WTC11 (cell line): ENCODE measurements around the gene DCAF10. TPM values are rescaled to one million over a fixed set of nuclear protein-coding genes. Genes with fewer than 3 reads are reported as not detected.

Experiments used
- ATAC-seq: fragments of 200-7000 bp; cut with Tn5 transposase; 2 replicates; pipeline ENCODE4 v1.10.0; 2021; ENCODE audit warnings: mild to moderate bottlenecking, moderate library complexity
- CTCF ChIA-PET: fragments of 300-600 bp; sonication (Branson Sonifier 250); formaldehyde crosslinking; loops from one replicate; lab custom pipeline; 2021; ENCODE audit warnings: antibody characterized with exemption; lab: Charles Lee
- POLR2A ChIA-PET: fragments of 350-600 bp; sonication (Branson Sonifier 250); formaldehyde crosslinking; loops from one replicate; lab custom pipeline; 2021; ENCODE audit warnings: antibody characterized with exemption; lab: Charles Lee
- DNase-seq: peaks from one replicate; pipeline ENCODE4 v3.0.0; 2021; ENCODE audit warnings: low spot score
- H3K27ac Mint-ChIP-seq: 2 replicates; pipeline ENCODE4 v1.8.0; 2021; ENCODE audit warnings: mixed read lengths
- H3K27me3 Mint-ChIP-seq: 2 replicates; pipeline ENCODE4 v1.8.0; 2021; ENCODE audit warnings: low read depth, mild to moderate bottlenecking, moderate library complexity, mixed read lengths
- H3K36me3 Mint-ChIP-seq: 2 replicates; pipeline ENCODE4 v1.8.0; 2021; ENCODE audit warnings: mixed read lengths
- H3K4me1 Mint-ChIP-seq: 2 replicates; pipeline ENCODE4 v1.8.0; 2022; ENCODE audit warnings: mixed read lengths
- H3K4me3 Mint-ChIP-seq: 2 replicates; pipeline ENCODE4 v1.8.0; 2021; ENCODE audit warnings: mild to moderate bottlenecking, moderate library complexity, mixed read lengths
- H3K9me3 Mint-ChIP-seq: 2 replicates; pipeline ENCODE4 v1.8.0; 2021; ENCODE audit warnings: mixed read lengths
- AFF4 ChIP-seq: sonication (generic); formaldehyde crosslinking; IDR thresholded peaks from 2 replicates; pipeline ENCODE4 v1.8.1; 2023; ENCODE audit warnings: mild to moderate bottlenecking, missing genetic modification reagents, borderline replicate concordance
- ARID4B ChIP-seq: sonication (generic); formaldehyde crosslinking; IDR thresholded peaks from 2 replicates; pipeline ENCODE4 v1.8.0; 2023; ENCODE audit warnings: missing genetic modification reagents, mild to moderate bottlenecking, borderline replicate concordance
- ATF1 ChIP-seq: sonication (generic); formaldehyde crosslinking; IDR thresholded peaks from 2 replicates; pipeline ENCODE4 v1.8.1; 2023; ENCODE audit warnings: mild to moderate bottlenecking, moderate library complexity, missing genetic modification reagents
- CREB1 ChIP-seq: sonication (generic); formaldehyde crosslinking; IDR thresholded peaks from 2 replicates; pipeline ENCODE4 v1.8.0; 2023; ENCODE audit warnings: mild to moderate bottlenecking, missing genetic modification reagents
- E2F1 ChIP-seq: sonication (generic); formaldehyde crosslinking; IDR thresholded peaks from 2 replicates; pipeline ENCODE4 v1.8.0; 2022; ENCODE audit warnings: mild to moderate bottlenecking, missing genetic modification reagents
- GRHL2 ChIP-seq: fragments of 250-450 bp; sonication (Bioruptor Pico); IDR thresholded peaks from 2 replicates; pipeline ENCODE4 v1.8.0; 2022; ENCODE audit warnings: mild to moderate bottlenecking, moderate library complexity; ENCODE audit not compliant: insufficient replicate concordance, severe bottlenecking
- IRF1 ChIP-seq: sonication (generic); formaldehyde crosslinking; IDR thresholded peaks from 2 replicates; pipeline ENCODE4 v1.8.0; 2023; ENCODE audit warnings: missing genetic modification reagents
- MXD4 ChIP-seq: fragments of 250-450 bp; sonication (Bioruptor Pico); IDR thresholded peaks from 2 replicates; pipeline ENCODE4 v1.8.0; 2021; ENCODE audit warnings: mild to moderate bottlenecking, moderate library complexity, borderline replicate concordance
- MYBL2 ChIP-seq: sonication (generic); formaldehyde crosslinking; IDR thresholded peaks from 2 replicates; pipeline ENCODE4 v1.8.1; 2023; ENCODE audit warnings: mild to moderate bottlenecking, moderate library complexity, missing genetic modification reagents
- RELA ChIP-seq: sonication (generic); formaldehyde crosslinking; IDR thresholded peaks from 2 replicates; pipeline ENCODE4 v1.8.1; 2022; ENCODE audit warnings: missing genetic modification reagents, mild to moderate bottlenecking, borderline replicate concordance
- SOX15 ChIP-seq: fragments of 250-450 bp; sonication (Bioruptor Pico); IDR thresholded peaks from 2 replicates; pipeline ENCODE4 v1.9.0; 2021; ENCODE audit warnings: mild to moderate bottlenecking
- SP1 ChIP-seq: sonication (generic); formaldehyde crosslinking; conservative IDR thresholded peaks from 2 replicates; pipeline ENCODE4 v1.8.1; 2022; ENCODE audit warnings: missing genetic modification reagents
- STAT6 ChIP-seq: sonication (generic); formaldehyde crosslinking; conservative IDR thresholded peaks from 2 replicates; pipeline ENCODE4 v1.8.1; 2023; ENCODE audit warnings: mild to moderate bottlenecking, low read depth, missing genetic modification reagents, moderate library complexity
- TEAD1 ChIP-seq: sonication (generic); formaldehyde crosslinking; IDR thresholded peaks from 2 replicates; pipeline ENCODE4 v1.8.0; 2022; ENCODE audit warnings: mild to moderate bottlenecking, missing genetic modification reagents
- TEAD4 ChIP-seq: sonication (generic); formaldehyde crosslinking; IDR thresholded peaks from 2 replicates; pipeline ENCODE4 v1.8.0; 2022; ENCODE audit warnings: mild to moderate bottlenecking, missing genetic modification reagents
- TP53 ChIP-seq: sonication (generic); formaldehyde crosslinking; IDR thresholded peaks from 2 replicates; pipeline ENCODE4 v1.8.1; 2023; ENCODE audit warnings: mild to moderate bottlenecking, missing genetic modification reagents
- ZNF121 ChIP-seq: sonication (generic); formaldehyde crosslinking; IDR thresholded peaks from 2 replicates; pipeline ENCODE4 v1.8.0; 2023; ENCODE audit warnings: missing genetic modification reagents
- ZNF219 ChIP-seq: sonication (generic); formaldehyde crosslinking; IDR thresholded peaks from 2 replicates; pipeline ENCODE4 v1.8.0; 2023; ENCODE audit warnings: missing genetic modification reagents, mild to moderate bottlenecking, borderline replicate concordance
- ZNF317 ChIP-seq: sonication (generic); formaldehyde crosslinking; IDR thresholded peaks from 2 replicates; pipeline ENCODE4 v1.8.1; 2023; ENCODE audit warnings: low read depth, mild to moderate bottlenecking, moderate library complexity, missing genetic modification reagents, borderline replicate concordance
- ZNF423 ChIP-seq: fragments of 250-450 bp; sonication (Bioruptor Pico); IDR thresholded peaks from 2 replicates; pipeline ENCODE4 v2.1.2; 2022; ENCODE audit warnings: mild to moderate bottlenecking, moderate library complexity
- ZNF425 ChIP-seq: fragments of 250-450 bp; sonication (Bioruptor Pico); conservative IDR thresholded peaks from 2 replicates; pipeline ENCODE4 v1.9.0; 2021; ENCODE audit warnings: mild to moderate bottlenecking
- total RNA-seq: library from RNA; stranded (reverse); gene quantifications from 3 replicates; pipeline ENCODE4 v1.2.3, GENCODE V29; 2021

Gene DCAF10
- total RNA-seq, 1 experiment from 2014 or later = 11.7 TPM

- TF ChIP-seq AFF4 (CRISPR knock-in tag) (no peak), SP1 (CRISPR knock-in tag) (no peak), ZNF121 (no peak), GRHL2 (CRISPR knock-in tag) (no peak), STAT6 (CRISPR knock-in tag) (no peak), MXD4 (CRISPR knock-in tag) (no peak), ZNF317 (CRISPR knock-in tag) (no peak), ZNF219 (CRISPR knock-in tag) (no peak), ARID4B (no peak), ZNF425 (CRISPR knock-in tag) (no peak)
Measured at GRCh38 chr9:37776328-37776727, 24.3 kb upstream of the DCAF10 start (continued).

GRCh38 chr9:37778534-37778933 is 22.1 kb upstream of the DCAF10 start:
- Mint-ChIP-seq H3K36me3 (peaks cover 60% of the 10 kb centered on the region), H3K27me3 (no peaks in the 10 kb centered on the region), H3K4me3 (no peak overlapping the region), H3K27ac (no peak overlapping the region), H3K9me3 (no peaks in the 10 kb centered on the region), H3K4me1 (peaks cover 6% of the 10 kb centered on the region)
- DNase-seq = no peak
- ChIA-PET POLR2A (no interaction called here), CTCF (no interaction called here)
- ATAC-seq = no peak
- TF ChIP-seq E2F1 (no peak), TEAD4 (CRISPR knock-in tag) (no peak), RELA (CRISPR knock-in tag) (no peak), IRF1 (CRISPR knock-in tag) (no peak), ATF1 (CRISPR knock-in tag) (no peak), TEAD1 (CRISPR knock-in tag) (no peak), GRHL2 (CRISPR knock-in tag) (no peak), CREB1 (CRISPR knock-in tag) (no peak), ZNF121 (no peak), MYBL2 (no peak), ZNF423 (CRISPR knock-in tag) (no peak), SOX15 (no peak), TP53 (CRISPR knock-in tag) (no peak)
